Activated naive CD8-positive, alpha-beta T cell treated with anti-CD3 and anti-CD28 coated beads, Interleukin-2, amount 10 ng/mL, durations not matched to agents 7 days and 5 days (primary cell): ENCODE data around the gene AP2M1. TPM values are rescaled to one million over a fixed set of nuclear protein-coding genes. Genes with fewer than 3 reads are reported as not detected.
"Not testable (repeated sequence)": the region's sequence is repeated elsewhere in the genome, so short reads cannot be mapped to it uniquely, and the experiment has no call there.

Experiments used
- ATAC-seq: fragments of 150-1000 bp; cut with Tn5 transposase; one replicate; pipeline ENCODE4 v1.10.0; 2021; ENCODE audit warnings: low read depth, moderate library complexity
- POLR2A ChIA-PET: fragments of 350-600 bp; sonication (Branson Sonifier 250); formaldehyde crosslinking; loops from one replicate; lab custom pipeline; 2021; ENCODE audit warnings: antibody characterized with exemption; lab: Charles Lee
- DNase-seq: peaks from one replicate; pipeline ENCODE4 v3.0.0; 2021
- H3K27ac Mint-ChIP-seq: one replicate; pipeline ENCODE4 v1.8.0; 2022; ENCODE audit warnings: mild to moderate bottlenecking, mixed read lengths
- H3K27me3 Mint-ChIP-seq: one replicate; pipeline ENCODE4 v1.8.0; 2022; ENCODE audit warnings: mild to moderate bottlenecking, moderate library complexity, mixed read lengths
- H3K36me3 Mint-ChIP-seq: one replicate; pipeline ENCODE4 v1.8.0; 2021; ENCODE audit warnings: mild to moderate bottlenecking, mixed read lengths
- H3K4me1 Mint-ChIP-seq: one replicate; pipeline ENCODE4 v1.8.0; 2021; ENCODE audit warnings: mixed read lengths
- H3K4me3 Mint-ChIP-seq: one replicate; pipeline ENCODE4 v1.8.0; 2022; ENCODE audit warnings: mild to moderate bottlenecking, moderate library complexity, mixed read lengths
- H3K9me3 Mint-ChIP-seq: one replicate; pipeline ENCODE4 v1.8.0; 2021; ENCODE audit warnings: mixed read lengths
- total RNA-seq, 2 experiments: library from RNA; stranded (reverse); gene quantifications; one replicate each; pipeline ENCODE4 v1.2.3, GENCODE V29; 2021

Gene AP2M1
- total RNA-seq, 2 experiments from 2014 or later, result 210 to 213 TPM

DNA sequence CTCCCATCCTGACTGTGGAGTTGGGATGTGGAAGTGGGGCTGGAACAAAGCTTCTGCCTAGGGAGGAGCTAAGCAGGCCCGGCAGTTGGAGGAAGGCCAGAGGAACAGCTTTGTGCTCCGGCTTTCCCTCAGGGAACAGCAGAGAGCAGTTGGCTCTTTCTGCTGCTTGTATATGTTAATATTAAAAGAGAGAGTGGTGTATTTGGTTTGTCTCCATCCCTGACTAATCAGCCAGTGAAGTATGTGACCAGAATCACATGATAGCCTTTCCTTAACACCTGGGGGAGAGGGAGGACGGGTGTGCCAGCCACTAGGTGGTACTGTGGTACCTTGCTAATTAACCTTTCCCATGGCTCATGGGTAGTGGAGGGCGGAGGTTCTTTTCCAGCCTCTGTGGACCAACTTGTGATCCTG is 29.5 kb upstream of the AP2M1 start:
- Mint-ChIP-seq H3K4me3 (no peak overlapping the region), H3K27ac (no peak overlapping the region), H3K27me3 (no peaks in the 10 kb centered on the region), H3K36me3 (peaks cover 11% of the 10 kb centered on the region), H3K4me1 (peaks cover 3% of the 10 kb centered on the region), H3K9me3 (no peaks in the 10 kb centered on the region)
- POLR2A ChIA-PET, result interaction anchor here (2.0 kb wide), 1 partner anchor 10 kb away, joined by 4 read pairs; the partner anchor contains the start of gene EIF2B5
- ATAC-seq (peak; percentile 51), DNase-seq (no peak)

DNA sequence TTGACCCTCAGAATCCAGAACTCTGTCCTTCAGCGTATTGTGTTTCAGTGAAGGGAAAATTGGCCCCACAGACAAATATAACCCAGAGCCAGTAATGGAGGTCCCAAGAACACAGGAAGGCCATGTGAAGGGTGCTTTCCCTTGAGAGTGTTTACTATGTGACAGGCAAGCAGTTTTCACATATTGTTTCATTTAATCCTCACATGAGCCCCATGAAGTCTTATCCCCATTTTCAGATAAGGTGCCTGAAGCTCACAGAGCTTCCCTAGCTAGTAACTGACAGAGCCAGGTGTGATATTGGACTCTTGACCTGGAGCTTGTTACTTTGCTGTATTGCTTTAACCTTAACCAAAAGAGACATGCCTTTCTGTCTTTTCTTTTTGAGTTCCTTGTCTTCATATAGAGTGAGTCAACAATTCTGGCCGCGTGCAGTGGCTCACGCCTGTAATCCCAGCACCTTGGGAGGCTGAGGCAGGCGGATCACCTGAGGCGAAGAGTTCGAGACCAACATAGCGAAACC is 28.8 kb upstream of the AP2M1 start:
- POLR2A ChIA-PET, result interaction anchor here (2.0 kb wide), 1 partner anchor 10 kb away, joined by 4 read pairs; the partner anchor contains the start of gene EIF2B5
- DNase-seq (no peak), ATAC-seq (no peak)
- no peak overlapping the region for H3K4me3 Mint-ChIP-seq
- H3K4me1 Mint-ChIP-seq, result peaks cover 2% of the 10 kb centered on the region
- H3K36me3 Mint-ChIP-seq, result peaks cover 6% of the 10 kb centered on the region
- no peaks in the 10 kb centered on the region for H3K9me3 Mint-ChIP-seq
- no peak overlapping the region for H3K27ac Mint-ChIP-seq
- H3K27me3 Mint-ChIP-seq, result no peaks in the 10 kb centered on the region

DNA sequence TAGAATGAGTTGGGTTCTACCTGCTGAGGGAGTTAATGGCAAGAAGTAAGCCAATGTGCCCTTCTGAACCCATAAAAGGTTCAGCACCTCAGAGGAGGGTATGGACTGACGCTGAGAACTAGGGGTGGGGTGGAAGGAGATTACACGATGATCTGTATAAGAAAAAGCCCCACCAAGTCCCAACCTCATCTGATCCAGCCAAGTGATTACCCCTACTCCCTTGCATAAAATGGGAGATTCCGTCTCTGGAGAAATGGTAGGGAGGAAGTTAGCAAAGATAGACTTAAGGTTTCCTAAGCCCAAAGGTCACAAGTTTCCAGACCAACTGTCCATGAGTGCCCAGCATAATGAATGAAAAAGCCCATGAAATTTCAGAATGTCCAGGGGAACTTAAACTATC is 26.6 kb upstream of the AP2M1 start:
- Mint-ChIP-seq H3K9me3 (no peaks in the 10 kb centered on the region), H3K27ac (no peak overlapping the region), H3K36me3 (no peaks in the 10 kb centered on the region), H3K4me3 (no peak overlapping the region), H3K27me3 (no peaks in the 10 kb centered on the region), H3K4me1 (peaks cover 2% of the 10 kb centered on the region)
- no peak for ATAC-seq
- no peak for DNase-seq
- POLR2A ChIA-PET, result no interaction called here

DNA sequence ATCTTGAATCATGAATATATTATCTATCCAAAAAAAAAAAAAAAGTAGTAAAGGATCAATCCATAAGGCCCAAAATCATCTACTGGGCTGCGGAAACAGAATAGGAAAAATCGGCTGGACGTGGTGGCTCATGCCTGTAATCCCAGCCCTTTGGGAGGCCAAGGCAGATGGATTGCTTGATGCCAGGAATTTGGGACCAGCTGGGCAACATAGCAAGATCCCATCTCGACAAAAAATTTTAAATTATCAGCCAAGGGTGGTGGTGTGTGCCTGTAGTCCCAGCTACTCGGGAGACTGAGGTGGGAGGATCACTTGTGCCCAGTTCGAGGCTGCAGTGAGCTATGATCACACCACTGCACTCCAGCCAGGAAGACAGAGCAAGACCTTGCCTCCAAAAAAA is 25.5 kb upstream of the AP2M1 start:
- no peaks in the 10 kb centered on the region for H3K36me3 Mint-ChIP-seq
- DNase-seq (no peak), ATAC-seq (no peak)
- no peak overlapping the region for H3K27ac Mint-ChIP-seq
- no peak overlapping the region for H3K4me3 Mint-ChIP-seq
- no peaks in the 10 kb centered on the region for H3K27me3 Mint-ChIP-seq
- POLR2A ChIA-PET, result interaction anchor here (0.5 to 0.6 kb wide), 2 partner anchors 120 to 376 kb away, joined by 3 read pairs; no protein-coding TSS in a partner anchor
- H3K9me3 Mint-ChIP-seq, result no peaks in the 10 kb centered on the region
- H3K4me1 Mint-ChIP-seq, result peaks cover 4% of the 10 kb centered on the region

DNA sequence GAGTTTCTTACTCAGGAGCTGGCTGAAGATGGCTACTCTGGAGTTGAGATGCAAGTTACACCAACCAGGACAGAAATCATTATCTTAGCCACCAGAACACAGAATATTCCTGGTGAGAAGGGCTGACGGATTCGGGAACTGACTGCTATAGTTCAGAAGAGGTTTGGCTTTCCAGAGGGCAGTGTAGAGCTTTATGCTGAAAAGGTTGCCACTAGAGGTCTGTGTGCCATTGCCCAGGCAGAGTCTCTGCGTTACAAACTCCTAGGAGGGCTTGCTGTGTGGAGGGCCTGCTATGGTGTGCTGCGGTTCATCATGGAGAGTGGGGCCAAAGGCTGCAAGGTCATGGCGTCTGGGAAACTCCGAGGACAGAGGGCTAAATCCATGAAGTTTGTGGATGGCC is 24.9 kb upstream of the AP2M1 start:
- POLR2A ChIA-PET, result interaction anchor here (0.6 to 0.7 kb wide), 2 partner anchors 14 to 121 kb away, joined by 3 read pairs; no protein-coding TSS in a partner anchor
- not testable (repeated sequence) for H3K9me3 Mint-ChIP-seq, H3K36me3 Mint-ChIP-seq, H3K4me1 Mint-ChIP-seq, H3K27ac Mint-ChIP-seq, H3K4me3 Mint-ChIP-seq, H3K27me3 Mint-ChIP-seq, ATAC-seq, DNase-seq

DNA sequence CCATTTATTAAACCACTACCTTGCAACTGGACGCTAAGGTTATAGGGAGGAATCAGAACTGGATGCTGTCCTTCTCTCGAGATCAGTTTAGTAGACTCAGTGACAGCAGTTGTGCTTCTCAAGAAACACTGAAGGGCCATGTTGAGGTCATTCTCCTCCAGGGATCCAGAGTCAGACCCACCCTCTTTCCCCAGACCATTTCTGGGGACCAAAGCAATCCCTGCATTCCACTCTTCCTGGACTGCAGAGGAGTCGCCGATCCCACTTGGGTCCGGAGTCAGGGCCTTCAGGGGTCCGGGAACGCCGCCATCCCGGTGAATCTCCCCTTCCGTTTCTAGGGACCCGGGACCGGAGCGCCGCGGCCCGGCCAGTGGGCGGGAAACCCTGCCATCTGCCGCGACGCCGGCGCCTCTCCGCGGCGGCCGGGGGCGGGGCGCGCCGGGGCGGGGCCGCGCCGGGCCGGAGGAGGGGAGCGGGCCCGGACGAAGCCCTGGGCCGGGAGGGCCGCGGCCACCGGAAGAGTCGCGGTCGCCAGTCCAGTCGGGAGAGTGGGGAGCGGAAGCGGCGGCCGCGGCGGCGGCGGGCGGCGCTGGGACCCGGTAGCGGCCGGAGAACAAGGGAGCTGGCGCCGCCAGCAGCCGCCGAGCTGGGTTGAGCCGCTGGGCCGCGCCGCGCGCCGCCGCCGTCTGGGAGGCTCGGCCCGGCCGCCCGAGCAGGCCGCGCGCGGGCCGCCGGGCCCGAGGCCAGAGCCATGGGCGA is 19.6 kb upstream of the AP2M1 start, which contains the start of gene DVL3:
Gene DVL3, plus strand, starts transcription at position 493 of the 759 bp plus-strand sequence. Its CDS starts 259 bp downstream, at position 752.
- H3K27me3 Mint-ChIP-seq, result no peaks in the 10 kb centered on the region
- H3K27ac Mint-ChIP-seq, result peak within 1 kb of the TSS; percentile 82
- no peaks in the 10 kb centered on the region for H3K9me3 Mint-ChIP-seq
- H3K4me1 Mint-ChIP-seq, result peaks cover 19% of the 10 kb centered on the region
- POLR2A ChIA-PET, result interaction anchor here (0.7 to 1.0 kb wide), 3 partner anchors 10 to 20 kb away, joined by 3 to 4 read pairs (median 4); partner anchors contain the start of gene EIF2B5
- peaks cover 1% of the 10 kb centered on the region for H3K36me3 Mint-ChIP-seq
- H3K4me3 Mint-ChIP-seq, result peak within 1 kb of the TSS; percentile 98
- ATAC-seq (peak; percentile 77), DNase-seq (peak; percentile 71)

DNA sequence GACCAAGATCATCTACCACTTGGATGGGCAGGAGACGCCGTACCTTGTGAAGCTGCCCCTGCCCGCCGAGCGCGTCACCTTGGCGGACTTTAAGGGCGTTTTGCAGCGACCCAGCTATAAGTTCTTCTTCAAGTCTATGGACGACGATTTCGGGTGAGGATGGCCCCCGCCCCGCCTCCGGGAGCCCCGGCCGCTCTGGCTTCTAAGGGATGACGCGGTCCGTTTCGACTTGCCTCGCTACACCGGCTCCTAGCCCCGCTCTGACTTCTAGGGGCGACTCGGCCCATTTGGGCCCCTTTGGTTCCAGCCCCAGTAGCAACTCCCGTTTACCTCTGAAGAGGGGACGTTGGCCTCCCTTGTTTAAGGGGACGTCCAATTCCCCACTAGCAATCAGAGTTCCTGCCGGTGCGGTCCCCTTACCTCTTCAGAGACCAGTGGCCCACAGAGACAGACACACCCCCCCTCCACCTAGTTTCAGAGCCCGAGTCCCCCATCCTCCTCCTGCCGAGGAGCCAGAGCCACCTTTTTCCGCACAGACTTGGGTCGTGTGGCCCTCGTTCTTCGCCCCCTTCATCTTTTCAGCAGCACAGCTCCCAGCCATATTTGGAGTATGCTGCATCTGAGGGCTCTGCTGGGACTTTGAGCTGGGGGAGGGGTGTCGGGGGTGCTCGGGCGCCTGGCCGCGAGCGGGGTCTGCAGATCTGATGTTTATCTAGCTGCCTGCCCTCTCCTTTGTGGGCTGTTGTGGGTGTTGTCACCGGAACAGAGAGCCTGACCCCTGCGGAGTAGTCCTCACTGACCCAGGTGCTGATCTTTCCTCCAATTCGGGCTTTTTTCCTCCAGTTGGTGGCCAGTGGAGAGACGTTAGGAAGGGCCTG is 18.8 kb upstream of the AP2M1 start:
- H3K36me3 Mint-ChIP-seq, result peaks cover 1% of the 10 kb centered on the region
- peak overlapping the region; percentile 98 for H3K4me3 Mint-ChIP-seq
- ATAC-seq (peak; percentile 52), DNase-seq (peak; percentile 63)
- H3K9me3 Mint-ChIP-seq, result no peaks in the 10 kb centered on the region
- H3K4me1 Mint-ChIP-seq, result peaks cover 22% of the 10 kb centered on the region
- POLR2A ChIA-PET, result interaction anchor here (0.7 to 2.3 kb wide), 4 partner anchors 9 to 21 kb away, joined by 3 to 6 read pairs (median 4); partner anchors contain the start of gene EIF2B5
- H3K27me3 Mint-ChIP-seq, result no peaks in the 10 kb centered on the region
- peak overlapping the region; percentile 82 for H3K27ac Mint-ChIP-seq

DNA sequence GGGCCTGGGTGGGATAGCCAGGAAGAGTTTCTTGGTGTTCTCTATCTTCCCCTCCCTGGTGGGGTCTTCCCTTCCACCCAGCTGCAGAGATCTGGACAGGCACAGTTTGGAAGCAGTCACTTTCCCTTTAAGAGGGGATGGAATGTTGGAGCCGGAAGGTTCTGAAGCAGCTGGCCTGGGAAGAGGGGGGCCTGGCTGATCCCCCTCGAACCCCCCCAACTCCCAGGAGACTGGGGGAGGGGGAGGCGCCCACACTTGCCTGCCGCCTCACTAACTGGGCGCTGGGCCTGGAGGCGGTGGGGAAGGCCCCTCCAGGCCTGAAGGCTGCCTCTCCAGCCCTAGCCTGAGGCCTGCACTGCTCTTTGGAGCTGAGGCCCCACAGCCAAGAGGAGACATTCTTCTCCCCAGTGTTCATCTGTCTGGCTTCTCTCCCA is 18.1 kb upstream of the AP2M1 start:
- H3K36me3 Mint-ChIP-seq, result peaks cover 1% of the 10 kb centered on the region
- no peaks in the 10 kb centered on the region for H3K27me3 Mint-ChIP-seq
- H3K4me3 Mint-ChIP-seq, result peak overlapping the region; percentile 98
- DNase-seq (peak; percentile 41), ATAC-seq (no peak)
- POLR2A ChIA-PET, result interaction anchor here (2.3 kb wide), 1 partner anchor 19 kb away, joined by 6 read pairs; no protein-coding TSS in a partner anchor
- peak overlapping the region; percentile 82 for H3K27ac Mint-ChIP-seq
- no peaks in the 10 kb centered on the region for H3K9me3 Mint-ChIP-seq
- H3K4me1 Mint-ChIP-seq, result peaks cover 25% of the 10 kb centered on the region

DNA sequence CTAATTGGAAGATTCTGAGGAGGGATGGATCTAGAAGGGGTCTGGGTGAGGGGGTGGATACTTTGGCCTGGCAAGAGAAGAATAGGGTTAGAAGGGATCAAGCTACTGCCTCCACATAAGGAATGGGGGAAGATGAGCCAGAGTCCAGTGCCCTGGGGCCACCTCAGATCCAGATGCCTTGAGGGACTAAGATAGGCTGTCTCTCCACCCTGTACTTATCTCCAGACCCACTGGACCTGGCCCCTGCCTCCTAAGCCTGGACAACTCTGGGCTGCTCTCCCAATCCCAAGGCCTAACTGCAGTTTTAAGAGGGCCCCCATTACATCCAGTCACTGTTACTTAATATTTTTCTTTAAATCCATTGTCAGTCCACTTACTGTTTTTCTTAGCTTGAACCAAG is 17.4 kb upstream of the AP2M1 start:
- peaks cover 25% of the 10 kb centered on the region for H3K4me1 Mint-ChIP-seq
- no peaks in the 10 kb centered on the region for H3K9me3 Mint-ChIP-seq
- POLR2A ChIA-PET, result interaction anchor here (2.3 kb wide), 1 partner anchor 18 kb away, joined by 6 read pairs; no protein-coding TSS in a partner anchor

DNA sequence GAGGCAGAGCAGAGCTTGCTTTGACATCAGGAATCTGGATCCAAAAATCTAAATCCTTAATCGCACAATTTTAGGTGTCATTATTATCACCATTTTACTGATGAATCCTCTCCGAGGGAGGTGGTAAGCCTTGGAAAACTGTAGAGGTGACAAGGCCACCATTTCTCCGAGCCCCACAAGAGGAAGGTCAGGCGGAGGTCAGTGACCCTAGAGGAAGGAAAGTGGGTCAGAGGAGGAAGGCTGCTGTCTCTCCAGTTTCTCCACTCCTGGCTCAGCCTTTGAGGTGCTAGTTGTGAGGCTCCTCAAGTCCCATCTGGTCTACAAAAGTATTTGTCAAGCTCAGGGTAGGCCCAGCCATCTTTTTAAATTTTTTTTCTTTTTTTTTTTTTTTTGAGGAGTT is 16.3 kb upstream of the AP2M1 start:
- POLR2A ChIA-PET, result no interaction called here
- no peak for DNase-seq

More for the DNA sequence above, 17.4 kb upstream of the AP2M1 start:
- Mint-ChIP-seq H3K27ac (peak overlapping the region; percentile 30), H3K4me3 (peak overlapping the region; percentile 98), H3K27me3 (no peaks in the 10 kb centered on the region), H3K36me3 (peaks cover 1% of the 10 kb centered on the region)
- DNase-seq (no peak), ATAC-seq (no peak)

DNA sequence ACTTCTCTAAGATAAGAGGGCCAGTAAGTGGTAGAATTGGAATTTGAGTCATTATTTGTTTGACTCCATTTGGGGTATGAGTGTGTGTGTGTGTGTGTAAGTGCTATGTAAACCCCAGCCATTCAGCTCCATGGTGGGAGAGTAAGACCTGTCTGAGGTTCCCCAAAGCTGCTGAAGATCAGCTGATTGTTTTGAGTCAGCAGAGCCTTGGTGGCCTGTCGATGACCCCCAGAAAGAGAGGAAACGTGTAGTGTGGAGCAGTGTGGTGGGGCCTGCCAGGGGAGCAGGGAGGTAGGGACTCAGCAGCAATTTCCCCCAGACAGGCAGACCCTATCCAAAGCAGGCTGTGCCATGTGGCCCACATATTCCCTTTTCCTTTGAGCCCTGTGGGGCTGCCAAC is 14.2 kb upstream of the AP2M1 start:
- H3K27me3 Mint-ChIP-seq, result no peaks in the 10 kb centered on the region
- H3K27ac Mint-ChIP-seq, result no peak overlapping the region

More for the DNA sequence above, 16.3 kb upstream of the AP2M1 start:
- Mint-ChIP-seq H3K36me3 (peaks cover 1% of the 10 kb centered on the region), H3K27ac (no peak overlapping the region), H3K4me3 (no peak overlapping the region), H3K27me3 (no peaks in the 10 kb centered on the region), H3K9me3 (no peaks in the 10 kb centered on the region), H3K4me1 (peaks cover 21% of the 10 kb centered on the region)
- no peak for ATAC-seq

DNA sequence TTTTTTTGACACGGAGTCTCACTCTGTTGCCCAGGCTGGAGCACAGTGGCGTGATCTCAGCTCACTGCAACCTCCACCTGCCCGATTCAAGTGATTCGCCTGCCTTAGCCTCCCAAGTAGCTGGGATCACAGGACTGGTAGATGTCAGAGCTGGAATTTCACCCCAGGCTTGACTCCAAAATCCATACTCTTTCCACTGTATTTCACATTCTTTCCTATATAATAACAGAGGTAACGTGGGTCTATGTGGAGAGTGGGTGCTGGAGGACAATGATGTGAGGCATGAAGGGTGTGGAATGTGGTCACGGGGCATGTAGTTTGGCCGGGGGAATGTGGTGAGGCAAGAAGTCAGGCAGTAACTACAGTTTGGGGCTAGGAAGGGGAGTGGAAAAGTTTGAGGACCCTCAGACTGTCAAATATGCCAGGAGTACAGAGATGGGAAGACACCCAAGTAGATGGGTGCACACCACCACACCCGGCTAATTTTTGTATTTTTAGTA is 12.0 kb upstream of the AP2M1 start:
- DNase-seq, H3K36me3 Mint-ChIP-seq, H3K9me3 Mint-ChIP-seq, H3K27ac Mint-ChIP-seq, H3K4me3 Mint-ChIP-seq, H3K27me3 Mint-ChIP-seq, POLR2A ChIA-PET, ATAC-seq: not testable (repeated sequence)
- peaks cover 16% of the 10 kb centered on the region for H3K4me1 Mint-ChIP-seq

More for the DNA sequence above, 14.2 kb upstream of the AP2M1 start:
- no peak for DNase-seq
- Mint-ChIP-seq H3K4me3 (no peak overlapping the region), H3K9me3 (no peaks in the 10 kb centered on the region), H3K36me3 (peaks cover 1% of the 10 kb centered on the region), H3K4me1 (peaks cover 25% of the 10 kb centered on the region)
- POLR2A ChIA-PET, result no interaction called here
- no peak for ATAC-seq
